Activated CD8-positive, alpha-beta memory T cell treated with anti-CD3 and anti-CD28 coated beads, Interleukin-2, amount 50 U/mL, for 1 hour (primary cell): ENCODE results near the gene POLA1.

ENCODE experiments used
- DNase-seq: peaks from one replicate; pipeline ENCODE4 v3.0.0-alpha.2; 2020; ENCODE audit errors: extremely low read depth

The POLA1 gene

GRCh38 chrX:24876530-24877287 lies 183.0 kb downstream of the POLA1 start:
- no peak for DNase-seq

- no peak for DNase-seq
These were observed 183.6 kb downstream of the POLA1 start for GRCh38 chrX:24877288-24877664.

- no peak for DNase-seq
These were observed 184.3 kb downstream of the POLA1 start for GRCh38 chrX:24877854-24878650.

- DNase-seq = no peak
These were observed 186.0 kb downstream of the POLA1 start for GRCh38 chrX:24879679-24880078.

- no peak for DNase-seq
These were observed 193.2 kb downstream of the POLA1 start for GRCh38 chrX:24886916-24887315.

GRCh38 chrX:24890677-24891076 lies 197.0 kb downstream of the POLA1 start:
- no peak for DNase-seq

GRCh38 chrX:24899391-24899790 lies 205.7 kb downstream of the POLA1 start:
- DNase-seq = no peak

GRCh38 chrX:24900234-24900633 lies 206.5 kb downstream of the POLA1 start:
- DNase-seq = no peak

- no peak for DNase-seq
These were observed 209.1 kb downstream of the POLA1 start for GRCh38 chrX:24902806-24903205.

GRCh38 chrX:24918715-24919114 lies 225.0 kb downstream of the POLA1 start:
- DNase-seq = no peak

GRCh38 chrX:24920769-24921168 lies 227.1 kb downstream of the POLA1 start:
- DNase-seq = no peak

GRCh38 chrX:24925430-24925829 lies 231.7 kb downstream of the POLA1 start:
- DNase-seq = no peak

- no peak for DNase-seq
These were observed 233.7 kb downstream of the POLA1 start for GRCh38 chrX:24927372-24927771.

GRCh38 chrX:24928114-24928513 lies 234.4 kb downstream of the POLA1 start:
- DNase-seq = no peak

- DNase-seq = no peak
These were observed 240.6 kb downstream of the POLA1 start for GRCh38 chrX:24934279-24934678.

GRCh38 chrX:24945009-24945408 lies 251.3 kb downstream of the POLA1 start:
- DNase-seq = no peak

- DNase-seq = no peak
These were observed 252.7 kb downstream of the POLA1 start for GRCh38 chrX:24946369-24946768.

GRCh38 chrX:24954732-24955131 lies 261.0 kb downstream of the POLA1 start:
- DNase-seq = no peak

- DNase-seq = no peak
These were observed 261.7 kb downstream of the POLA1 start for GRCh38 chrX:24955372-24955930.

- DNase-seq = no peak
These were observed 263.1 kb downstream of the POLA1 start for GRCh38 chrX:24956828-24957227.

- no peak for DNase-seq
These were observed 268.1 kb downstream of the POLA1 start for GRCh38 chrX:24961809-24962208.

- no peak for DNase-seq
These were observed 270.1 kb downstream of the POLA1 start for GRCh38 chrX:24963823-24964222.

- no peak for DNase-seq
These were observed 271.7 kb downstream of the POLA1 start for GRCh38 chrX:24965372-24965771.
